ENCODE data around the gene SNX8. TPM values are rescaled to one million over a fixed set of nuclear protein-coding genes. Genes with fewer than 3 reads are reported as not detected.

SNX8 gene
- total and polyA plus RNA-seq, 4 donors: 8.7 to 20.8 (median 14.8) TPM

DNA sequence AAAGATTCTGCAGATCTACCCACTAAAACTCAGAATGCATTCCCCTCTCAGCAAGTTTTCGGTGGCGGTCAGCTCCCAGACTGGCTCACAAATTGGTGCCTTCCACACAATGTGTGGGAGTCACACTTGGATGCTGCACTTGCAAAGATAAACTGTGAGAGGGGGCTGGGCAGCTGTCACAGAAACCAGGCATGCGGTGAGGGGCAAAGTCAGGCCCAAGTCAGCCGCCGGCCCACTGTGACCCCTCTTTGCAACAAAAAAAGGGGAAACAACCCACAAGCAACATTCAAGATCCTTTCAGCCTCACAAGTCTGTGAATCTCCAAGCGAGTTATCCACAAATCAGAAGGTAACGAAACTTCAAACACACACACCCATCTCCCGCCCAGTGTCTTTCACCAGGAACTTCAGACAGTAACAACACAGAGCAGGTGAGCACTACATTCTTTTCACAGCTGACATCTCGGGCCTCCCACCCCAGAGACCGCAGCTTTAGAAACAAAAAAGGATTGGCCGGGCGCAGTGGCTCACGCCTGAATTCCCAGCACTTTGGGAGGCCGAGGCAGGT is 32.0 kb downstream of the SNX8 start:
- Histone ChIP-seq H3K27ac (ENCODE audit: low read depth in 1 of 2, low read length in 2 of 2) (no peak overlapping the region), H3K36me3 (ENCODE audit: control insufficient read depth in 4 of 4, insufficient read depth in 3 of 4, low read depth in 1 of 4, low read length in 3 of 4) (no peaks in the 10 kb centered on the region), H3K9me3 (ENCODE audit: control insufficient read depth in 4 of 4, low read length in 3 of 4) (no peaks in the 10 kb centered on the region), H3K4me3 (ENCODE audit: low read depth in 1 of 3, low read length in 3 of 3) (no peak overlapping the region), H3K27me3 (ENCODE audit: control insufficient read depth in 4 of 4, insufficient read depth in 4 of 4, low read length in 3 of 4) (no peaks in the 10 kb centered on the region), H3K9ac (ENCODE audit: low read depth in 1 of 2, low read length in 2 of 2) (no peak overlapping the region), H3K4me1 (ENCODE audit: control insufficient read depth in 4 of 4, insufficient read depth in 4 of 4, low read length in 3 of 4) (peaks cover 0 to 5% (median 0%) of the 10 kb centered on the region in 4 donors)
- 90% methylated on average over 14 of the region's 14 CpGs for WGBS
- TF ChIP-seq FOXA2 (IDR thresholded peaks at IDR 0.05) (no peak), EGR1 (IDR thresholded peaks at IDR 0.05; ENCODE audit: low read depth in 2 of 2) (no peak), TAF1 (conservative IDR thresholded peaks at IDR 0.05) (no peak), SP1 (IDR thresholded peaks at IDR 0.05) (no peak), YY1 (IDR thresholded peaks at IDR 0.05) (no peak), RXRA (IDR thresholded peaks at IDR 0.05) (no peak), HNF4A (conservative IDR thresholded peaks at IDR 0.05) (no peak), RAD21 (IDR thresholded peaks at IDR 0.05) (no peak)
- TF ChIP-seq, protein P1, sequence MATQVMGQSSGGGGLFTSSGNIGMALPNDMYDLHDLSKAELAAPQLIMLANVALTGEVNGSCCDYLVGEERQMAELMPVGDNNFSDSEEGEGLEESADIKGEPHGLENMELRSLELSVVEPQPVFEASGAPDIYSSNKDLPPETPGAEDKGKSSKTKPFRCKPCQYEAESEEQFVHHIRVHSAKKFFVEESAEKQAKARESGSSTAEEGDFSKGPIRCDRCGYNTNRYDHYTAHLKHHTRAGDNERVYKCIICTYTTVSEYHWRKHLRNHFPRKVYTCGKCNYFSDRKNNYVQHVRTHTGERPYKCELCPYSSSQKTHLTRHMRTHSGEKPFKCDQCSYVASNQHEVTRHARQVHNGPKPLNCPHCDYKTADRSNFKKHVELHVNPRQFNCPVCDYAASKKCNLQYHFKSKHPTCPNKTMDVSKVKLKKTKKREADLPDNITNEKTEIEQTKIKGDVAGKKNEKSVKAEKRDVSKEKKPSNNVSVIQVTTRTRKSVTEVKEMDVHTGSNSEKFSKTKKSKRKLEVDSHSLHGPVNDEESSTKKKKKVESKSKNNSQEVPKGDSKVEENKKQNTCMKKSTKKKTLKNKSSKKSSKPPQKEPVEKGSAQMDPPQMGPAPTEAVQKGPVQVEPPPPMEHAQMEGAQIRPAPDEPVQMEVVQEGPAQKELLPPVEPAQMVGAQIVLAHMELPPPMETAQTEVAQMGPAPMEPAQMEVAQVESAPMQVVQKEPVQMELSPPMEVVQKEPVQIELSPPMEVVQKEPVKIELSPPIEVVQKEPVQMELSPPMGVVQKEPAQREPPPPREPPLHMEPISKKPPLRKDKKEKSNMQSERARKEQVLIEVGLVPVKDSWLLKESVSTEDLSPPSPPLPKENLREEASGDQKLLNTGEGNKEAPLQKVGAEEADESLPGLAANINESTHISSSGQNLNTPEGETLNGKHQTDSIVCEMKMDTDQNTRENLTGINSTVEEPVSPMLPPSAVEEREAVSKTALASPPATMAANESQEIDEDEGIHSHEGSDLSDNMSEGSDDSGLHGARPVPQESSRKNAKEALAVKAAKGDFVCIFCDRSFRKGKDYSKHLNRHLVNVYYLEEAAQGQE (IDR thresholded peaks at IDR 0.05): no peak
- TF ChIP-seq, protein P2, sequence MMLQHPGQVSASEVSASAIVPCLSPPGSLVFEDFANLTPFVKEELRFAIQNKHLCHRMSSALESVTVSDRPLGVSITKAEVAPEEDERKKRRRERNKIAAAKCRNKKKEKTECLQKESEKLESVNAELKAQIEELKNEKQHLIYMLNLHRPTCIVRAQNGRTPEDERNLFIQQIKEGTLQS (IDR thresholded peaks at IDR 0.05): no peak
- TF ChIP-seq, protein P3, sequence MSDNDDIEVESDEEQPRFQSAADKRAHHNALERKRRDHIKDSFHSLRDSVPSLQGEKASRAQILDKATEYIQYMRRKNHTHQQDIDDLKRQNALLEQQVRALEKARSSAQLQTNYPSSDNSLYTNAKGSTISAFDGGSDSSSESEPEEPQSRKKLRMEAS (IDR thresholded peaks at IDR 0.05): no peak
- TF ChIP-seq, protein P4, sequence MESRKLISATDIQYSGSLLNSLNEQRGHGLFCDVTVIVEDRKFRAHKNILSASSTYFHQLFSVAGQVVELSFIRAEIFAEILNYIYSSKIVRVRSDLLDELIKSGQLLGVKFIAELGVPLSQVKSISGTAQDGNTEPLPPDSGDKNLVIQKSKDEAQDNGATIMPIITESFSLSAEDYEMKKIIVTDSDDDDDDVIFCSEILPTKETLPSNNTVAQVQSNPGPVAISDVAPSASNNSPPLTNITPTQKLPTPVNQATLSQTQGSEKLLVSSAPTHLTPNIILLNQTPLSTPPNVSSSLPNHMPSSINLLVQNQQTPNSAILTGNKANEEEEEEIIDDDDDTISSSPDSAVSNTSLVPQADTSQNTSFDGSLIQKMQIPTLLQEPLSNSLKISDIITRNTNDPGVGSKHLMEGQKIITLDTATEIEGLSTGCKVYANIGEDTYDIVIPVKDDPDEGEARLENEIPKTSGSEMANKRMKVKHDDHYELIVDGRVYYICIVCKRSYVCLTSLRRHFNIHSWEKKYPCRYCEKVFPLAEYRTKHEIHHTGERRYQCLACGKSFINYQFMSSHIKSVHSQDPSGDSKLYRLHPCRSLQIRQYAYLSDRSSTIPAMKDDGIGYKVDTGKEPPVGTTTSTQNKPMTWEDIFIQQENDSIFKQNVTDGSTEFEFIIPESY (IDR thresholded peaks at IDR 0.05): no peak
- TF ChIP-seq, protein P5, sequence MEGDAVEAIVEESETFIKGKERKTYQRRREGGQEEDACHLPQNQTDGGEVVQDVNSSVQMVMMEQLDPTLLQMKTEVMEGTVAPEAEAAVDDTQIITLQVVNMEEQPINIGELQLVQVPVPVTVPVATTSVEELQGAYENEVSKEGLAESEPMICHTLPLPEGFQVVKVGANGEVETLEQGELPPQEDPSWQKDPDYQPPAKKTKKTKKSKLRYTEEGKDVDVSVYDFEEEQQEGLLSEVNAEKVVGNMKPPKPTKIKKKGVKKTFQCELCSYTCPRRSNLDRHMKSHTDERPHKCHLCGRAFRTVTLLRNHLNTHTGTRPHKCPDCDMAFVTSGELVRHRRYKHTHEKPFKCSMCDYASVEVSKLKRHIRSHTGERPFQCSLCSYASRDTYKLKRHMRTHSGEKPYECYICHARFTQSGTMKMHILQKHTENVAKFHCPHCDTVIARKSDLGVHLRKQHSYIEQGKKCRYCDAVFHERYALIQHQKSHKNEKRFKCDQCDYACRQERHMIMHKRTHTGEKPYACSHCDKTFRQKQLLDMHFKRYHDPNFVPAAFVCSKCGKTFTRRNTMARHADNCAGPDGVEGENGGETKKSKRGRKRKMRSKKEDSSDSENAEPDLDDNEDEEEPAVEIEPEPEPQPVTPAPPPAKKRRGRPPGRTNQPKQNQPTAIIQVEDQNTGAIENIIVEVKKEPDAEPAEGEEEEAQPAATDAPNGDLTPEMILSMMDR (IDR thresholded peaks at IDR 0.05; ENCODE audit: low read depth, low read length, missing input control): no peak
- no peak for DNase-seq (ENCODE audit: low spot score)

DNA sequence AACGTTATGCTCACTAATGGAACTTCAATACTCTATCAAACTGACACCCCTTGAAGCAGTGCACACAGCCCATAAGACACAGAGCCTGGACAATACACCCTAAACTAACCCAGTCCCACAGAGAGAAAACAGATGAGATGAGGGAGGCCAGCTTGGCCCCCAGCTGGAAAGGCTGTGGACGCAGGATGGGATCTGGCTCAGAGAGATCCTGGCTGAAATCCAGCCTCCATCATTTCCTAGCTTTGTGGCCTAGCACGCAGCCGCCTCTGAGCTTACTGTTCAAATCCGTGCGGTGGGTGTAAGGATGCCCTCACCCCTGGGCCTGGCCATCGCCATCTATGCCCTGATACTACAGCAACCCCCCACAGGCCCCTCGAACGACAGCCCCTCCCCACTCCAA is 32.7 kb downstream of the SNX8 start:
- peaks cover 0 to 5% (median 0%) of the 10 kb centered on the region in 4 donors for H3K4me1 ChIP-seq (ENCODE audit: control insufficient read depth in 4 of 4, insufficient read depth in 4 of 4, low read length in 3 of 4)
- 72% methylated on average over 9 of the region's 9 CpGs for WGBS
- no peaks in the 10 kb centered on the region for H3K9me3 ChIP-seq (ENCODE audit: control insufficient read depth in 4 of 4, low read length in 3 of 4)
- no peak overlapping the region for H3K4me3 ChIP-seq (ENCODE audit: low read depth in 1 of 3, low read length in 3 of 3)
- H3K27me3 ChIP-seq (ENCODE audit: control insufficient read depth in 4 of 4, insufficient read depth in 4 of 4, low read length in 3 of 4): no peaks in the 10 kb centered on the region
- DNase-seq (ENCODE audit: low spot score): no peak
- H3K36me3 ChIP-seq (ENCODE audit: control insufficient read depth in 4 of 4, insufficient read depth in 3 of 4, low read depth in 1 of 4, low read length in 3 of 4): peaks cover 0 to 3% (median 0%) of the 10 kb centered on the region in 4 donors
- H3K27ac ChIP-seq (ENCODE audit: low read depth in 1 of 2, low read length in 2 of 2): no peak overlapping the region
- no peak overlapping the region for H3K9ac ChIP-seq (ENCODE audit: low read depth in 1 of 2, low read length in 2 of 2)
- TF ChIP-seq GABPA (IDR thresholded peaks at IDR 0.05 in 1 of 2, conservative IDR thresholded peaks at IDR 0.05 in 1 of 2) (no peak), FOXA1 (IDR thresholded peaks at IDR 0.05) (no peak), HNF4A (conservative IDR thresholded peaks at IDR 0.05) (no peak), TAF1 (conservative IDR thresholded peaks at IDR 0.05) (no peak), RAD21 (IDR thresholded peaks at IDR 0.05) (no peak), FOXA2 (IDR thresholded peaks at IDR 0.05) (no peak), SP1 (IDR thresholded peaks at IDR 0.05) (no peak), JUND (IDR thresholded peaks at IDR 0.05) (no peak), YY1 (IDR thresholded peaks at IDR 0.05) (no peak), RXRA (IDR thresholded peaks at IDR 0.05) (no peak)
- TF ChIP-seq, protein P1 (IDR thresholded peaks at IDR 0.05): no peak
- TF ChIP-seq, protein P5 (IDR thresholded peaks at IDR 0.05; ENCODE audit: low read depth, low read length, missing input control): no peak
- TF ChIP-seq, protein P3 (IDR thresholded peaks at IDR 0.05): no peak

Measured in liver (tissue), 9 donors.